Mesodermal cell (in vitro differentiated cells): ENCODE results near the gene YBEY.

Source experiments
- H3K27ac ChIP-seq: 2 replicates; pipeline ENCODE4 v1.7.0; 2013; ENCODE audit warnings: mild to moderate bottlenecking, low read depth, low read length, moderate library complexity; ENCODE audit not compliant: severe bottlenecking
- H3K36me3 ChIP-seq: 2 replicates; pipeline ENCODE4 v1.7.1; 2013; ENCODE audit warnings: mild to moderate bottlenecking, low read length, moderate library complexity; ENCODE audit not compliant: control insufficient read depth, insufficient read depth
- H3K4me1 ChIP-seq: one replicate; pipeline ENCODE4 v1.7.1; 2013; ENCODE audit warnings: mild to moderate bottlenecking, low read length; ENCODE audit not compliant: insufficient read depth, control insufficient read depth, poor library complexity, severe bottlenecking
- H3K4me3 ChIP-seq: 2 replicates; pipeline ENCODE4 v1.7.0; 2013; ENCODE audit warnings: low read length, control low read depth, mild to moderate bottlenecking; ENCODE audit not compliant: insufficient read depth, poor library complexity, severe bottlenecking; ENCODE audit errors: extremely low read depth
- H3K9me3 ChIP-seq: 2 replicates; pipeline ENCODE4 v1.7.1; 2013; ENCODE audit warnings: mild to moderate bottlenecking, low read length, moderate library complexity; ENCODE audit not compliant: control insufficient read depth
- WGBS, 2 experiments: methylation state at CpG; one replicate each; pipeline ENCODE4 v1.1.5; 2013; ENCODE audit warnings: missing lambda C conversion rate in 2 of 2; ENCODE audit not compliant: insufficient coverage in 2 of 2; 5-methylcytosine and 5-hydroxymethylcytosine counted together

YBEY gene

GRCh38 chr21:46319186-46319585, 33.0 kb downstream of the YBEY start:
- H3K36me3 ChIP-seq, result peaks cover 22% of the 10 kb centered on the region
- 85 to 93% methylated on average over 4 of the region's 7 CpGs for WGBS, 2 experiments
- H3K9me3 ChIP-seq, result no peaks in the 10 kb centered on the region
- H3K4me3 ChIP-seq, result no peak overlapping the region
- no peak overlapping the region for H3K27ac ChIP-seq
- H3K4me1 ChIP-seq, result peaks cover 13% of the 10 kb centered on the region

- Histone ChIP-seq H3K27ac (no peak overlapping the region), H3K4me3 (no peak overlapping the region), H3K36me3 (peaks cover 13% of the 10 kb centered on the region)
Measured at GRCh38 chr21:46320331-46320801, 34.2 kb downstream of the YBEY start.

GRCh38 chr21:46322351-46323226, 36.4 kb downstream of the YBEY start:
- Histone ChIP-seq H3K4me3 (peak overlapping the region; percentile 89), H3K4me1 (peaks cover 20% of the 10 kb centered on the region), H3K36me3 (peaks cover 6% of the 10 kb centered on the region), H3K27ac (peak overlapping the region; percentile 36), H3K9me3 (no peaks in the 10 kb centered on the region)
- WGBS, 2 experiments, result 2 to 6% methylated on average over 43 to 44 of the region's 50 CpGs

More at GRCh38 chr21:46320331-46320801, 34.2 kb downstream of the YBEY start:
- no peaks in the 10 kb centered on the region for H3K9me3 ChIP-seq
- 86 to 96% methylated on average over 2 to 3 of the region's 4 CpGs for WGBS, 2 experiments
- peaks cover 13% of the 10 kb centered on the region for H3K4me1 ChIP-seq

- Histone ChIP-seq H3K27ac (peak overlapping the region; percentile 79), H3K36me3 (peaks cover 11% of the 10 kb centered on the region), H3K4me1 (peaks cover 20% of the 10 kb centered on the region), H3K4me3 (peak overlapping the region; percentile 89), H3K9me3 (no peaks in the 10 kb centered on the region)
- 0% methylated on average over 29 to 31 of the region's 34 CpGs for WGBS, 2 experiments
Measured at GRCh38 chr21:46323227-46323709, 37.1 kb downstream of the YBEY start.

- 0% methylated on average over 69 to 72 of the region's 76 CpGs for WGBS, 2 experiments
- H3K9me3 ChIP-seq, result no peaks in the 10 kb centered on the region
- H3K4me1 ChIP-seq, result peaks cover 20% of the 10 kb centered on the region
- peaks cover 17% of the 10 kb centered on the region for H3K36me3 ChIP-seq
- peak within 1 kb of the TSS; percentile 89 for H3K4me3 ChIP-seq
- H3K27ac ChIP-seq, result peak within 1 kb of the TSS; percentile 97
Measured at GRCh38 chr21:46323710-46324389, 37.7 kb downstream of the YBEY start, which contains the start of the genes C21orf58 and PCNT. C21orf58 (minus strand) TSS chr21:46323870; CDS start chr21:46322738, 1,132 bp downstream. PCNT (plus strand) TSS chr21:46324156; CDS start chr21:46324229, 73 bp downstream.

GRCh38 chr21:46324390-46325072, 38.4 kb downstream of the YBEY start:
- peak overlapping the region; percentile 97 for H3K27ac ChIP-seq
- peak overlapping the region; percentile 89 for H3K4me3 ChIP-seq
- 0 to 1% methylated on average over 76 to 79 of the region's 98 CpGs for WGBS, 2 experiments
- peaks cover 23% of the 10 kb centered on the region for H3K36me3 ChIP-seq
- H3K9me3 ChIP-seq, result no peaks in the 10 kb centered on the region
- peaks cover 20% of the 10 kb centered on the region for H3K4me1 ChIP-seq

- peak overlapping the region; percentile 79 for H3K27ac ChIP-seq
- no peaks in the 10 kb centered on the region for H3K9me3 ChIP-seq
- peaks cover 30% of the 10 kb centered on the region for H3K36me3 ChIP-seq
- peak overlapping the region; percentile 89 for H3K4me3 ChIP-seq
- 11 to 13% methylated on average over 31 to 35 of the region's 43 CpGs for WGBS, 2 experiments
- H3K4me1 ChIP-seq, result peaks cover 20% of the 10 kb centered on the region
Measured at GRCh38 chr21:46325073-46325912, 39.2 kb downstream of the YBEY start.

GRCh38 chr21:46326110-46326703, 40.1 kb downstream of the YBEY start:
- Histone ChIP-seq H3K9me3 (no peaks in the 10 kb centered on the region), H3K4me3 (no peak overlapping the region), H3K36me3 (peaks cover 37% of the 10 kb centered on the region), H3K27ac (no peak overlapping the region), H3K4me1 (peaks cover 14% of the 10 kb centered on the region)
- WGBS, 2 experiments, result 94 to 98% methylated on average over 13 of the region's 15 CpGs

GRCh38 chr21:46327711-46328110, 41.6 kb downstream of the YBEY start:
- Histone ChIP-seq H3K36me3 (peaks cover 52% of the 10 kb centered on the region), H3K4me3 (no peak overlapping the region), H3K27ac (no peak overlapping the region), H3K9me3 (no peaks in the 10 kb centered on the region), H3K4me1 (peaks cover 7% of the 10 kb centered on the region)
- WGBS, 2 experiments, result 97 to 100% methylated on average over 1 to 3 of the region's 4 CpGs
